Adrenal gland (tissue), 12 donors: Measurements from ENCODE around the gene SMAP2. TPM values are rescaled to one million over a fixed set of nuclear protein-coding genes. Genes with fewer than 3 reads are reported as not detected.

ENCODE experiments used
- DNase-seq, 7 donors: peaks; one replicate each; pipeline ENCODE4 v3.0.0-alpha.2; 2019 to 2020
- H3K27ac ChIP-seq, 5 donors: fragments of 200-600 bp; sonication (generic) in 4 of 5; 1 replicate in 3 of 5; 2 replicates in 2 of 5; pipeline versions ENCODE4 v1.5.1 to v1.8.0; 2016 to 2020; ENCODE audit warnings: mild to moderate bottlenecking in 1 of 5
- H3K27me3 ChIP-seq: fragments of 200-600 bp; 2 replicates; pipeline ENCODE4 v1.8.0; 2021
- H3K36me3 ChIP-seq, 2 donors: fragments of 200-600 bp; replicated peaks in 1 of 2; 1 replicate in 1 of 2; 2 replicates in 1 of 2; pipeline versions ENCODE4 v1.5.1 to v1.8.0; 2018 to 2022
- H3K4me1 ChIP-seq, 2 donors: fragments of 200-600 bp; replicated peaks in 1 of 2; 1 replicate in 1 of 2; 2 replicates in 1 of 2; pipeline versions ENCODE4 v1.5.1 to v1.8.0; 2018 to 2021
- H3K4me3 ChIP-seq, 4 donors: fragments of 200-600 bp; sonication (generic) in 3 of 4; one replicate each; pipeline ENCODE4 v1.5.1; 2016 to 2018
- H3K9me3 ChIP-seq, 3 donors: fragments of 200-600 bp; sonication (generic) in 1 of 3; replicated peaks in 1 of 3; 1 replicate in 2 of 3; 2 replicates in 1 of 3; pipeline versions ENCODE4 v1.5.1 to v1.8.0; 2016 to 2021
- POLR2A ChIP-seq, 2 donors: fragments of 450-650 bp; IDR thresholded peaks; one replicate each; pipeline ENCODE4 v1.6.1; 2017; ENCODE audit warnings: antibody characterized with exemption in 2 of 2, mild to moderate bottlenecking in 2 of 2, moderate library complexity in 1 of 2
- WGBS, 4 donors: extraction: QIAGEN DNeasy Blood & Tissue Kit in 2 of 4; methylation state at CpG; one replicate each; pipeline versions ENCODE4 v1.1.5 to v1.1.7; 2013 to 2017; 5-methylcytosine and 5-hydroxymethylcytosine counted together
- intact Hi-C, 2 donors: fragments of 100-400 bp; cut with DNase I; formaldehyde crosslinking; loops; one replicate each; pipeline versions ENCODE4 v1.14.1 to v1.15.0; 2022 to 2023
- polyA plus RNA-seq, 3 donors: library from polyadenylated mRNA; stranded (reverse); fragments of 200-250 nt in 2 of 3; fragments of 350-450 nt in 1 of 3; fragmentation: Illumina TruSeq in 1 of 3; extraction: RNeasy Lipid Tissue Mini Kit (QIAGEN cat#74804) in 1 of 3; gene quantifications; one replicate each; pipeline ENCODE4 v1.2.3, GENCODE V29; 2013 to 2014
- total RNA-seq, 9 donors: library from RNA; depleted of rRNA in 4 of 9; stranded (reverse); fragments of >200 nt in 4 of 9; fragments of 120-200 nt in 1 of 9; fragmentation: NEBNext Ultra II Directional in 1 of 9; extraction: Animal tissue kit (Norgen Biotek cat#: 25700) in 1 of 9; gene quantifications; one replicate each; pipeline versions ENCODE4 v1.1.0 to v1.2.4, GENCODE V29; 2013 to 2023
- TF ChIP-seq, protein P1 (sequence below), 6 experiments: fragments of 450-650 bp in 4 of 6; fragments of 200-600 bp in 2 of 6; sonication (generic) in 1 of 6; IDR thresholded peaks; 1 replicate in 5 of 6; 2 replicates in 1 of 6; pipeline versions ENCODE4 v1.5.1 to v1.8.0; 2016 to 2021; ENCODE audit warnings: antibody characterized with exemption in 6 of 6, mild to moderate bottlenecking in 2 of 6, moderate library complexity in 1 of 6
- donor health status: healthy with polysubstance abuse.
- donor health status: Bipolar disorder and iron deficiency.
- donor health status: DM: yes; HTN: yes; CAD: no.
- donor health status: DM: no; HTN: no; CAD: no.
- donor health status: DM: no; HTN: no; CAD: no.
- donor health status: DM: yes; HTN: yes; CAD: no.

SMAP2 gene
- total and polyA plus RNA-seq, 12 donors, result 15.0 to 55.9 (median 36.3) TPM

DNA sequence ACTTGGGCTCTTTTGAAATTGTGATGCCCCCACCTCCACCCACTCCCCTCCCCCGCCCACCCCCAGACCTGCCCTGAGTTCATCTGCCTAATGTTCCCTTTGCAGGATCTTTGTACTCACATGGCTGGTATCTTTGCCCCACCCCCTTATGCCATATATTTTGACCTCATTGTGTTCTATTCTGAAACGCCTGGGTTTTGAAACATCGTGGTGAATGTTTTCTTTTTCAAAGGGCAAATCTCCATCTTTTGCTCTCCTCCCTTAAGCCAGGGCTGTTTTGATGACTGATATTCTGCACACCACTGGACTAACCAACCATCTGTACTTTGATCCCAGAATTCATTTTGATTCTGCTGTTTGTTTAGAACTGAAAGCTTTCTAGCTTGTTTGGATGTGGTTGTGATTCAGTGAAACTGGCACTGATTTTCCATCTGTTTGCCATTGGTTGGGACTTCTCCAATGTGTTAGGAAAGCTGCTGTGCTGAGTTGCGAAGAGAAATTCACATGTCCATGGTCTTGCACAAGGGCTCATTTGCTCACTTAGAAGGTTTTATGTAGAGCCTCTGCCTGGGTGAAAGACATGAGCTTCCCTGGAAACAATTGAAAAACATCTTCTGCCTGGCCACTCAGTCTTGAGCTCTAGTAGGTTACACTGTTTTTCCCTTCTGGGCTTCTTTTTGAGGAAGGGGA, 16.5 kb downstream of the SMAP2 start:
- Histone ChIP-seq H3K27ac (peak overlapping the region in 2 of 5 donors; percentile 68 to 84), H3K4me3 (peak overlapping the region in 1 of 4 donors; percentile 11), H3K4me1 (peaks cover 0 to 56% of the 10 kb centered on the region in 2 donors), H3K27me3 (no peaks in the 10 kb centered on the region), H3K36me3 (no peaks in the 10 kb centered on the region), H3K9me3 (no peaks in the 10 kb centered on the region)
- WGBS, 4 donors, result 61 to 82% (median 67%) methylated on average over 4 of the region's 4 CpGs
- TF ChIP-seq, protein P1, sequence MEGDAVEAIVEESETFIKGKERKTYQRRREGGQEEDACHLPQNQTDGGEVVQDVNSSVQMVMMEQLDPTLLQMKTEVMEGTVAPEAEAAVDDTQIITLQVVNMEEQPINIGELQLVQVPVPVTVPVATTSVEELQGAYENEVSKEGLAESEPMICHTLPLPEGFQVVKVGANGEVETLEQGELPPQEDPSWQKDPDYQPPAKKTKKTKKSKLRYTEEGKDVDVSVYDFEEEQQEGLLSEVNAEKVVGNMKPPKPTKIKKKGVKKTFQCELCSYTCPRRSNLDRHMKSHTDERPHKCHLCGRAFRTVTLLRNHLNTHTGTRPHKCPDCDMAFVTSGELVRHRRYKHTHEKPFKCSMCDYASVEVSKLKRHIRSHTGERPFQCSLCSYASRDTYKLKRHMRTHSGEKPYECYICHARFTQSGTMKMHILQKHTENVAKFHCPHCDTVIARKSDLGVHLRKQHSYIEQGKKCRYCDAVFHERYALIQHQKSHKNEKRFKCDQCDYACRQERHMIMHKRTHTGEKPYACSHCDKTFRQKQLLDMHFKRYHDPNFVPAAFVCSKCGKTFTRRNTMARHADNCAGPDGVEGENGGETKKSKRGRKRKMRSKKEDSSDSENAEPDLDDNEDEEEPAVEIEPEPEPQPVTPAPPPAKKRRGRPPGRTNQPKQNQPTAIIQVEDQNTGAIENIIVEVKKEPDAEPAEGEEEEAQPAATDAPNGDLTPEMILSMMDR (IDR thresholded peaks at IDR 0.05), result no peak
- no peak for TF ChIP-seq POLR2A (IDR thresholded peaks at IDR 0.05)
- intact Hi-C loops, result no loop called here
- peak in 5 of 7 donors; percentile 34 to 67 (median 65) for DNase-seq

DNA sequence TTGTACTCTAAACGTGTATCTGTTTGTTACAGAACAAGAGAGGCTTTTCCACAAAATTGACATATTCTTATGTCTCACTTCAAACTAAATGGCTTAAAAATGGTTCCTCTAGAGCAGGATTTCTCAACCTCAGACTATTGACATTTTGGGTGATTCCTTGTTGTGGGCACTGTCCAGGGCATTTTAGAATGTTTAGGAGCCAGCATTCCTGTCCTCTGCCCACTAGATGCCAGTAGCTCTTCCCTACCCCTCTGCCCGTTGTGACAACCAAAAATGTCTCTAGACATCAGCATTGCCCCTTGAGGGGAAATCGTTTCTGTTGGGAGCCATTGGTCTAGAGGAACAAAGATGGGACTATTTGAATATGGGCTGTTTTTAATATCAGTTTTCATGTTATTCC, 17.3 kb downstream of the SMAP2 start:
- TF ChIP-seq, protein P1 (IDR thresholded peaks at IDR 0.05), result no peak
- TF ChIP-seq POLR2A (IDR thresholded peaks at IDR 0.05), result no peak
- intact Hi-C loops, result no loop called here
- H3K27ac ChIP-seq, result peak overlapping the region in 2 of 5 donors; percentile 68 to 84
- no peak for DNase-seq
- peaks cover 0 to 50% of the 10 kb centered on the region in 2 donors for H3K4me1 ChIP-seq
- no peaks in the 10 kb centered on the region for H3K27me3 ChIP-seq
- no peaks in the 10 kb centered on the region for H3K36me3 ChIP-seq
- H3K9me3 ChIP-seq, result no peaks in the 10 kb centered on the region
- H3K4me3 ChIP-seq, result no peak overlapping the region
- WGBS, 4 donors, result 90 to 97% (median 93%) methylated on average over 3 of the region's 3 CpGs

DNA sequence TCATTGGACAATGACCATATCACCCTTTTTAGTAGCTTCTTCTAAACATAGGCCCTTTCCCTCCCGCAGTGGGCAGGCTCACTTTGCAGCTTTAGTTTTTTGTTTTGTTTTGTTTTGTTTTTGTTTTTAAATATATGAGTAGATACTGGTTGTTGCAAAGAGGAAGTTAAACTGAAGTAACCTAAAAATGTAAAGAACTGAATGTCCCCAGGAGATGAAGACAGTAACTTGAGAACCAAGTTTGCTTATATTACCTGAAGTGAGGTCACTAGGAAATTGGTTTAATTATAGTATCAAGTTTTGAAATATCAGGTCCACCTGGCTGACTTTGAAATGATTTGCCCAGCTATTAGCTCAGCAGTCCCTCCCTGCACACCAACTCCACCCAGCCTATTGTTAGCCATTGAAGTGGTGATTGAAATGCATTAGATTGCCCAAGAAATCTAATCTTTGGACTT, 18.2 kb downstream of the SMAP2 start:
- H3K4me3 ChIP-seq, result no peak overlapping the region
- DNase-seq, result no peak
- no peaks in the 10 kb centered on the region for H3K27me3 ChIP-seq
- peak overlapping the region in 2 of 5 donors; percentile 24 to 84 for H3K27ac ChIP-seq
- no peak for TF ChIP-seq POLR2A (IDR thresholded peaks at IDR 0.05)
- TF ChIP-seq, protein P1 (IDR thresholded peaks at IDR 0.05), result no peak
- peaks cover 0 to 41% of the 10 kb centered on the region in 2 donors for H3K4me1 ChIP-seq
- 59 to 87% (median 83%) methylated on average over 1 of the region's 1 CpG for WGBS, 4 donors
- no peaks in the 10 kb centered on the region for H3K36me3 ChIP-seq
- intact Hi-C loops, result no loop called here
- H3K9me3 ChIP-seq, result no peaks in the 10 kb centered on the region

DNA sequence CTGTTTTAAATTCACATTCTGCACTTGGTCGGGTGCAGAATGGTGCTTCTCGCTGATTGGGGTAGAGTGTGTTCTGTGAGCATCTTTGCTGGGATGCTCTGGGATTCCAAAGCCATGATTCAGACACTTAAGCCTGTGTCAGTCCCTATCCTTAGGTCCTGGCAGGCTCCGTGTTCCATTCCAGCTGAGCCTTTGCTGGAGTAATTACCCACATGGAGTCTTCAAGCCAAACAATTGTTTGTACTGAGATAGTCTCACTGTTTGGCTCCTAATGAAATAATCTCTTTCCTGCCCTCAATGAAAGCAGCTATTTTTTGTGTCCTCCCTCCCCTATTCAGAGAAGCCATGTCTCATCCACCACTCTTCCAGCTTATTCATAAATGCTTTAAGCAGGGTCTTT, 18.7 kb downstream of the SMAP2 start:
- Histone ChIP-seq H3K4me1 (peaks cover 0 to 36% of the 10 kb centered on the region in 2 donors), H3K36me3 (no peaks in the 10 kb centered on the region), H3K4me3 (no peak overlapping the region), H3K27ac (peak overlapping the region in 2 of 5 donors; percentile 24 to 69), H3K9me3 (no peaks in the 10 kb centered on the region), H3K27me3 (no peaks in the 10 kb centered on the region)
- no peak for DNase-seq
- no peak for TF ChIP-seq POLR2A (IDR thresholded peaks at IDR 0.05)
- TF ChIP-seq, protein P1 (IDR thresholded peaks at IDR 0.05), result no peak
- intact Hi-C loops, result no loop called here
- WGBS, 4 donors, result 80 to 89% (median 81%) methylated on average over 3 of the region's 3 CpGs
